GM18526 (cell line): Measurements from ENCODE around the gene VWA5B1.

Experiments used
- POLR2A ChIP-seq: IDR thresholded peaks from 3 replicates; pipeline ENCODE4 v1.6.1; 2011; ENCODE audit not compliant: insufficient read length; ENCODE audit errors: extremely low read depth

VWA5B1 gene

GRCh38 chr1:20402585-20403422 lies 112.1 kb downstream of the VWA5B1 start:
- TF ChIP-seq POLR2A: no peak

- TF ChIP-seq POLR2A: no peak
These were observed 112.9 kb downstream of the VWA5B1 start for GRCh38 chr1:20403423-20404145.

GRCh38 chr1:20404466-20404865 lies 113.8 kb downstream of the VWA5B1 start:
- TF ChIP-seq POLR2A: no peak
